ENCODE measurements around the gene AADAT. TPM values are rescaled to one million over a fixed set of nuclear protein-coding genes. Genes with fewer than 3 reads are reported as not detected.

Gene AADAT
- total and polyA plus RNA-seq, 2 donors = 6.0 to 12.1 TPM

- H3K27ac ChIP-seq (ENCODE audit: low read depth) = no peak overlapping the region
- H3K4me1 ChIP-seq (ENCODE audit: insufficient read depth) = no peaks in the 10 kb centered on the region
- WGBS = 81% methylated on average over 3 of the region's 3 CpGs
- DNase-seq (ENCODE audit: extremely low spot score) = no peak
- no peak overlapping the region for H3K4me3 ChIP-seq (ENCODE audit: low read depth, low read length)
- no peaks in the 10 kb centered on the region for H3K36me3 ChIP-seq (ENCODE audit: insufficient read depth)
These were observed 53.9 kb downstream of the AADAT start for GRCh38 chr4:170035845-170036244.

- WGBS = 95% methylated on average over 1 of the region's 1 CpG
- DNase-seq (ENCODE audit: extremely low spot score) = no peak
- H3K27ac ChIP-seq (ENCODE audit: low read depth) = no peak overlapping the region
These were observed 54.5 kb downstream of the AADAT start for GRCh38 chr4:170035231-170035630.

GRCh38 chr4:170033999-170034398, 55.8 kb downstream of the AADAT start:
- DNase-seq (ENCODE audit: extremely low spot score) = no peak
- H3K27ac ChIP-seq (ENCODE audit: low read depth) = no peak overlapping the region
- WGBS = 81% methylated on average over 2 of the region's 2 CpGs
- H3K36me3 ChIP-seq (ENCODE audit: insufficient read depth) = no peaks in the 10 kb centered on the region
- no peak overlapping the region for H3K4me3 ChIP-seq (ENCODE audit: low read depth, low read length)
- no peaks in the 10 kb centered on the region for H3K4me1 ChIP-seq (ENCODE audit: insufficient read depth)

More at GRCh38 chr4:170035231-170035630, 54.5 kb downstream of the AADAT start:
- Histone ChIP-seq H3K36me3 (ENCODE audit: insufficient read depth) (no peaks in the 10 kb centered on the region), H3K4me1 (ENCODE audit: insufficient read depth) (no peaks in the 10 kb centered on the region), H3K4me3 (ENCODE audit: low read depth, low read length) (no peak overlapping the region)

GRCh38 chr4:170030121-170030520, 59.6 kb downstream of the AADAT start:
- no peaks in the 10 kb centered on the region for H3K4me1 ChIP-seq (ENCODE audit: insufficient read depth)
- no peaks in the 10 kb centered on the region for H3K36me3 ChIP-seq (ENCODE audit: insufficient read depth)
- no peak overlapping the region for H3K4me3 ChIP-seq (ENCODE audit: low read depth, low read length)
- no peak for DNase-seq (ENCODE audit: extremely low spot score)
- no peak overlapping the region for H3K27ac ChIP-seq (ENCODE audit: low read depth)
- WGBS = 41% methylated on average over 1 of the region's 1 CpG

GRCh38 chr4:170027181-170027829, 62.5 kb downstream of the AADAT start:
- H3K4me3 ChIP-seq (ENCODE audit: low read depth, low read length) = peak overlapping the region; percentile 91
- no peak overlapping the region for H3K27ac ChIP-seq (ENCODE audit: low read depth)
- no peaks in the 10 kb centered on the region for H3K4me1 ChIP-seq (ENCODE audit: insufficient read depth)
- WGBS = 3% methylated on average over 37 of the region's 37 CpGs
- DNase-seq (ENCODE audit: extremely low spot score) = peak; percentile 84
- H3K36me3 ChIP-seq (ENCODE audit: insufficient read depth) = no peaks in the 10 kb centered on the region

GRCh38 chr4:170026253-170027021, 63.3 kb downstream of the AADAT start, which contains the start of gene MFAP3L:
TSS of gene MFAP3L (minus strand) at chr4:170026395. CDS start at chr4:170005877, 20,518 bp downstream.
- under 1% methylated on average over 86 of the region's 86 CpGs for WGBS
- Histone ChIP-seq H3K36me3 (ENCODE audit: insufficient read depth) (no peaks in the 10 kb centered on the region), H3K27ac (ENCODE audit: low read depth) (peak within 1 kb of the TSS; percentile 85), H3K4me3 (ENCODE audit: low read depth, low read length) (peak within 1 kb of the TSS; percentile 91), H3K4me1 (ENCODE audit: insufficient read depth) (no peaks in the 10 kb centered on the region)
- DNase-seq (ENCODE audit: extremely low spot score) = peak; percentile 18

GRCh38 chr4:170025523-170026252, 64.1 kb downstream of the AADAT start:
- peak overlapping the region; percentile 91 for H3K4me3 ChIP-seq (ENCODE audit: low read depth, low read length)
- no peaks in the 10 kb centered on the region for H3K4me1 ChIP-seq (ENCODE audit: insufficient read depth)
- peak; percentile 2 for DNase-seq (ENCODE audit: extremely low spot score)
- H3K27ac ChIP-seq (ENCODE audit: low read depth) = no peak overlapping the region
- WGBS = 3% methylated on average over 74 of the region's 74 CpGs
- H3K36me3 ChIP-seq (ENCODE audit: insufficient read depth) = no peaks in the 10 kb centered on the region

- 91% methylated on average over 2 of the region's 2 CpGs for WGBS
- no peaks in the 10 kb centered on the region for H3K4me1 ChIP-seq (ENCODE audit: insufficient read depth)
These were observed 67.5 kb downstream of the AADAT start for GRCh38 chr4:170022211-170022610.

GRCh38 chr4:170017252-170017651, 72.5 kb downstream of the AADAT start:
- 60% methylated on average over 3 of the region's 3 CpGs for whole genome bisulfite sequencing
- Histone ChIP-seq H3K36me3 (ENCODE audit: insufficient read depth) (no peaks in the 10 kb centered on the region), H3K27ac (ENCODE audit: low read depth) (no peak overlapping the region), H3K4me3 (ENCODE audit: low read depth, low read length) (no peak overlapping the region), H3K4me1 (ENCODE audit: insufficient read depth) (no peaks in the 10 kb centered on the region)
- no peak for DNase-seq (ENCODE audit: extremely low spot score)

More at GRCh38 chr4:170022211-170022610, 67.5 kb downstream of the AADAT start:
- no peak overlapping the region for H3K4me3 ChIP-seq (ENCODE audit: low read depth, low read length)
- no peaks in the 10 kb centered on the region for H3K36me3 ChIP-seq (ENCODE audit: insufficient read depth)
- no peak for DNase-seq (ENCODE audit: extremely low spot score)
- no peak overlapping the region for H3K27ac ChIP-seq (ENCODE audit: low read depth)

GRCh38 chr4:170015285-170015684, 74.5 kb downstream of the AADAT start:
- no peak for DNase-seq (ENCODE audit: extremely low spot score)
- no peaks in the 10 kb centered on the region for H3K36me3 ChIP-seq (ENCODE audit: insufficient read depth)
- no peak overlapping the region for H3K27ac ChIP-seq (ENCODE audit: low read depth)
- 78% methylated on average over 4 of the region's 4 CpGs for WGBS
- no peak overlapping the region for H3K4me3 ChIP-seq (ENCODE audit: low read depth, low read length)
- H3K4me1 ChIP-seq (ENCODE audit: insufficient read depth) = no peaks in the 10 kb centered on the region

GRCh38 chr4:170014359-170015011, 75.3 kb downstream of the AADAT start:
- DNase-seq (ENCODE audit: extremely low spot score) = no peak
- no peak overlapping the region for H3K4me3 ChIP-seq (ENCODE audit: low read depth, low read length)
- no peaks in the 10 kb centered on the region for H3K36me3 ChIP-seq (ENCODE audit: insufficient read depth)
- 52% methylated on average over 6 of the region's 6 CpGs for WGBS
- H3K4me1 ChIP-seq (ENCODE audit: insufficient read depth) = no peaks in the 10 kb centered on the region
- H3K27ac ChIP-seq (ENCODE audit: low read depth) = no peak overlapping the region

GRCh38 chr4:170012629-170012958, 77.2 kb downstream of the AADAT start:
- no peak overlapping the region for H3K4me3 ChIP-seq (ENCODE audit: low read depth, low read length)
- no peaks in the 10 kb centered on the region for H3K4me1 ChIP-seq (ENCODE audit: insufficient read depth)
- WGBS = 96% methylated on average over 2 of the region's 2 CpGs
- DNase-seq (ENCODE audit: extremely low spot score) = no peak
- no peak overlapping the region for H3K27ac ChIP-seq (ENCODE audit: low read depth)
- no peaks in the 10 kb centered on the region for H3K36me3 ChIP-seq (ENCODE audit: insufficient read depth)

GRCh38 chr4:170011921-170012628, 77.7 kb downstream of the AADAT start:
- no peak overlapping the region for H3K27ac ChIP-seq (ENCODE audit: low read depth)

More at GRCh38 chr4:170011921-170012628, 77.7 kb downstream of the AADAT start:
- Histone ChIP-seq H3K36me3 (ENCODE audit: insufficient read depth) (no peaks in the 10 kb centered on the region), H3K4me1 (ENCODE audit: insufficient read depth) (no peaks in the 10 kb centered on the region), H3K4me3 (ENCODE audit: low read depth, low read length) (no peak overlapping the region)
- WGBS = 69% methylated on average over 7 of the region's 7 CpGs
- DNase-seq (ENCODE audit: extremely low spot score) = no peak

Measured in urinary bladder (tissue), 4 donors.